Smooth muscle cell (in vitro differentiated cells): ENCODE results near the gene CEP164. TPM values are rescaled to one million over a fixed set of nuclear protein-coding genes. Genes with fewer than 3 reads are reported as not detected.
"Not testable (repeated sequence)": the region's sequence is repeated elsewhere in the genome, so short reads cannot be mapped to it uniquely, and the experiment has no call there.

ENCODE experiments used
- DNase-seq: peaks from one replicate; lab custom pipeline; 2025; ENCODE audit not compliant: unreplicated experiment; lab: John Stamatoyannopoulos, UW
- H2AFZ ChIP-seq: fragments of 200-600 bp; sonication (generic); 2 replicates; pipeline ENCODE4 v1.6.0; 2016; ENCODE audit warnings: antibody characterized with exemption, low read depth, mild to moderate bottlenecking
- H3F3A ChIP-seq: fragments of 200-600 bp; sonication (generic); 2 replicates; pipeline ENCODE4 v1.6.0; 2017; ENCODE audit warnings: antibody characterized with exemption, low read depth
- H3K27ac ChIP-seq: fragments of 200-600 bp; sonication (generic); 2 replicates; pipeline ENCODE4 v1.5.1; 2016; ENCODE audit warnings: low read depth, mild to moderate bottlenecking
- H3K27me3 ChIP-seq: fragments of 200-600 bp; sonication (generic); 2 replicates; pipeline ENCODE4 v1.6.1; 2016; ENCODE audit warnings: low read depth, mild to moderate bottlenecking
- H3K36me3 ChIP-seq: fragments of 200-600 bp; sonication (generic); 2 replicates; pipeline ENCODE4 v1.5.1; 2016; ENCODE audit warnings: low read depth
- H3K4me1 ChIP-seq: fragments of 200-600 bp; sonication (generic); 2 replicates; pipeline ENCODE4 v1.5.1; 2016; ENCODE audit warnings: low read depth
- H3K4me2 ChIP-seq: fragments of 200-600 bp; sonication (generic); 2 replicates; pipeline ENCODE4 v1.6.0; 2016; ENCODE audit warnings: mild to moderate bottlenecking
- H3K4me3 ChIP-seq: fragments of 200-600 bp; sonication (generic); 2 replicates; pipeline ENCODE4 v1.5.1; 2016; ENCODE audit warnings: mild to moderate bottlenecking
- H3K79me2 ChIP-seq: fragments of 200-600 bp; sonication (generic); 2 replicates; pipeline ENCODE4 v1.6.0; 2016; ENCODE audit warnings: low read depth, mild to moderate bottlenecking
- H3K9ac ChIP-seq: fragments of 200-600 bp; sonication (generic); 2 replicates; pipeline ENCODE4 v1.6.0; 2016; ENCODE audit warnings: low read depth
- H3K9me3 ChIP-seq: fragments of 200-600 bp; sonication (generic); replicated peaks from 2 replicates; pipeline ENCODE4 v1.5.1; 2016; ENCODE audit warnings: low read depth
- H4K20me1 ChIP-seq: fragments of 200-600 bp; sonication (generic); 2 replicates; pipeline ENCODE4 v1.6.0; 2016; ENCODE audit warnings: low read depth
- whole genome bisulfite sequencing: methylation state at CpG from one replicate; pipeline ENCODE4 v1.1.7; 2016; ENCODE audit warnings: low lambda C conversion rate; 5-methylcytosine and 5-hydroxymethylcytosine counted together
- polyA plus RNA-seq: library from polyadenylated mRNA; unstranded; fragments of >200 nt; fragmentation: Nextera tagmentation; extraction: Ambion mirVana; gene quantifications from 2 replicates; pipeline ENCODE4 v1.2.1, GENCODE V29; 2016
- total RNA-seq: library from RNA; depleted of rRNA; stranded (reverse); fragments of >200 nt; gene quantifications from 2 replicates; pipeline ENCODE4 v1.2.3, GENCODE V29; 2014
- TF ChIP-seq, protein P1 (sequence below): fragments of 200-600 bp; sonication (generic); IDR thresholded peaks from 2 replicates; pipeline ENCODE4 v1.5.1; 2017; ENCODE audit warnings: borderline replicate concordance, mild to moderate bottlenecking, antibody characterized with exemption; ENCODE audit not compliant: insufficient read depth, poor library complexity, severe bottlenecking

CEP164 gene
- total and polyA plus RNA-seq, 2 experiments from 2014 or later: 11.2 to 30.7 TPM

- no peak overlapping the region for H3K27ac ChIP-seq
These were observed 126.4 kb downstream of the CEP164 start for GRCh38 chr11:117453886-117454563.

GRCh38 chr11:117454564-117454917 lies 126.9 kb downstream of the CEP164 start:
- DNase-seq: no peak
- no peaks in the 10 kb centered on the region for H3F3A ChIP-seq

More at GRCh38 chr11:117453886-117454563, 126.4 kb downstream of the CEP164 start:
- Histone ChIP-seq H3K4me2 (no peak overlapping the region), H4K20me1 (no peaks in the 10 kb centered on the region), H3K79me2 (no peaks in the 10 kb centered on the region), H2AFZ (no peak overlapping the region), H3K9me3 (no peaks in the 10 kb centered on the region), H3K4me1 (no peaks in the 10 kb centered on the region), H3K9ac (no peak overlapping the region), H3K4me3 (no peak overlapping the region), H3K27me3 (no peaks in the 10 kb centered on the region), H3F3A (no peaks in the 10 kb centered on the region), H3K36me3 (no peaks in the 10 kb centered on the region)
- TF ChIP-seq, protein P1, sequence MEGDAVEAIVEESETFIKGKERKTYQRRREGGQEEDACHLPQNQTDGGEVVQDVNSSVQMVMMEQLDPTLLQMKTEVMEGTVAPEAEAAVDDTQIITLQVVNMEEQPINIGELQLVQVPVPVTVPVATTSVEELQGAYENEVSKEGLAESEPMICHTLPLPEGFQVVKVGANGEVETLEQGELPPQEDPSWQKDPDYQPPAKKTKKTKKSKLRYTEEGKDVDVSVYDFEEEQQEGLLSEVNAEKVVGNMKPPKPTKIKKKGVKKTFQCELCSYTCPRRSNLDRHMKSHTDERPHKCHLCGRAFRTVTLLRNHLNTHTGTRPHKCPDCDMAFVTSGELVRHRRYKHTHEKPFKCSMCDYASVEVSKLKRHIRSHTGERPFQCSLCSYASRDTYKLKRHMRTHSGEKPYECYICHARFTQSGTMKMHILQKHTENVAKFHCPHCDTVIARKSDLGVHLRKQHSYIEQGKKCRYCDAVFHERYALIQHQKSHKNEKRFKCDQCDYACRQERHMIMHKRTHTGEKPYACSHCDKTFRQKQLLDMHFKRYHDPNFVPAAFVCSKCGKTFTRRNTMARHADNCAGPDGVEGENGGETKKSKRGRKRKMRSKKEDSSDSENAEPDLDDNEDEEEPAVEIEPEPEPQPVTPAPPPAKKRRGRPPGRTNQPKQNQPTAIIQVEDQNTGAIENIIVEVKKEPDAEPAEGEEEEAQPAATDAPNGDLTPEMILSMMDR: no peak
- WGBS: 96% methylated on average over 6 of the region's 6 CpGs
- DNase-seq: no peak

DNA sequence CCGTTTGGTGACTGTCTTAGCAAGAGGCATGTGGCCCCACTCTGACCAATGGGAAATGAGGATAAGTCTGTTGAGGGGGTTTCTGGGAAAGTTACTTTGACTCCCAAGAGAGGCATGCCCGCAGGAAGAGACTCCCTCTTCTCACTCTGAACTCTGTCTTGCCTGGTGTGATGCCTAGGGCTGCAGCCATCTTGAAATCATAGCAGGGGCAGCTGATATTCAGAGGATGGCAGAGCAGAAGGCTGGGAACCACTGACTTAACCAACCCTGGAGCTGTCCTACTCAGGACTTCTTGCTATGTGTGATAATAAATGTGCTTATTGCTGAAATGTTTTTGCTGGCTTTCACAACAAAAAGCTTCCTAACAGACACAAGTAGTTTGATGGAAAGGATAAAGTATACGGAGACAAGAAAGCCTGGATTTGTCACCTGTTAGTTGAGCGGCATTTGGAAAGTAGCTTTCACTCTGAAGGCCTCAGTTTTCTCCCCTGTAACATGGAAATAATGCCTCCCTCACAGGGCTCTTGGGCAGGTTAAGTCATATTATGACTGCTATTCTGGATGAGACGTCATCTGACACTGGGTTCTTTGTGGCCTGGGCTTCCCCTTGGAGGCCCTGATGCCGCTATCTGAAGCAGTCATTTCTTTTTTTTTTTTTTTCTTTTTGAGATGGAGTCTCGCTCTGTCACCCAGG lies 128.5 kb downstream of the CEP164 start:
- TF ChIP-seq, protein P1: no peak

More at GRCh38 chr11:117454564-117454917, 126.9 kb downstream of the CEP164 start:
- Histone ChIP-seq H3K9ac (no peak overlapping the region), H3K4me2 (no peak overlapping the region), H3K9me3 (no peaks in the 10 kb centered on the region), H3K27ac (no peak overlapping the region), H3K4me1 (no peaks in the 10 kb centered on the region), H4K20me1 (no peaks in the 10 kb centered on the region), H3K4me3 (no peak overlapping the region), H2AFZ (no peak overlapping the region), H3K27me3 (no peaks in the 10 kb centered on the region), H3K79me2 (no peaks in the 10 kb centered on the region), H3K36me3 (no peaks in the 10 kb centered on the region)
- 84% methylated on average over 1 of the region's 1 CpG for WGBS
- TF ChIP-seq, protein P1: no peak

GRCh38 chr11:117456721-117457029 lies 129.0 kb downstream of the CEP164 start:
- not testable (repeated sequence) for H3K36me3 ChIP-seq, H3K4me2 ChIP-seq, H4K20me1 ChIP-seq, H3K4me1 ChIP-seq, H3K27ac ChIP-seq, H3F3A ChIP-seq, H3K27me3 ChIP-seq, DNase-seq, H3K79me2 ChIP-seq, H3K9ac ChIP-seq, H3K9me3 ChIP-seq, H3K4me3 ChIP-seq, H2AFZ ChIP-seq
- 94% methylated on average over 8 of the region's 8 CpGs for WGBS

More for the DNA sequence above, 128.5 kb downstream of the CEP164 start:
- Histone ChIP-seq H3K9ac (no peak overlapping the region), H3K9me3 (no peaks in the 10 kb centered on the region), H3F3A (no peaks in the 10 kb centered on the region), H4K20me1 (no peaks in the 10 kb centered on the region), H3K79me2 (no peaks in the 10 kb centered on the region), H3K4me2 (no peak overlapping the region), H3K4me3 (no peak overlapping the region), H3K4me1 (no peaks in the 10 kb centered on the region), H3K27ac (no peak overlapping the region), H3K36me3 (no peaks in the 10 kb centered on the region), H3K27me3 (no peaks in the 10 kb centered on the region), H2AFZ (no peak overlapping the region)
- DNase-seq: no peak
- 88% methylated on average over 7 of the region's 7 CpGs for WGBS
